NCI-H1105 treated with DMSO at 0.1 percent for 48 hours (cell line): ENCODE data around the gene SERPINA12.

ENCODE experiments used
- DNase-seq: peaks from one replicate; lab custom pipeline; 2025; lab: John Stamatoyannopoulos, UW

Gene SERPINA12

DNA sequence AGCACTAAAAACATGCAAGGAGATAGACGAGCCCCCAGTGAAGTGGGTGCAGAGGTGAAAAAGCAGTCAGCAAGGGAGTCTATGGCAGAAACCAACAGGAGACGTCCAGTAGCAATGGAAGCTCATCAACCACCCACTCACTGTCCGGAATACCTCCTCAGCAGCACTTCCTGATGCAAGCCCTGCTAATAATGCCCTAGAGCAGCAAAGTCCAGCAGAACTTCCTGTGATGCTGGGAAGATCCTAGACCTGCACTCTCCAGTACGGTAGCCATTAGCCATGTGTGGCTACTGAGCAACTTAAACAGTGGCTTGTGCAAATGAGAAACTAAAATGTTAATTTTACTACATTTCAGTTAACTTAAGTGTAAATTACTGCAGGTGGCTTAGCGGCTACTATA, 44.2 kb downstream of the SERPINA12 start:
- DNase-seq: no peak

DNA sequence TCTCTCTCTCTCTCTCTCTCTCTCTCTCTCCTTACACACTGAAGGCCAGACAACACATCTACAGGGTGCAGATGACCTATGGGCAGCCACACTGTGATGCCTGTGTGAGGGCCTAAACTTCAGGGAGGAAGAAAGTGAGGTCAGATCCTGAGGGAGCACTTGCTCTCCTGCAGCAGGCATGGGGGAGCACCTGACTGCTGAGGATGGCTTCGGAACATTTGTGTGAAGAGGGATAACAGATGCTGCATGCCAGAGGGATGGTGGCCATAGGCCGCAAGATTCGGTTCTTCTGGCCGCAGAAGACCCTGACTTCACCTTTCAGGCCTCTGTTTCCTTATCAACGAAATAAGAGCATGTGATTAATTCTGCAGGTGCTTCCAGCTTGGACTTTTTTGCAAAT, 45.0 kb downstream of the SERPINA12 start:
- DNase-seq: no peak

DNA sequence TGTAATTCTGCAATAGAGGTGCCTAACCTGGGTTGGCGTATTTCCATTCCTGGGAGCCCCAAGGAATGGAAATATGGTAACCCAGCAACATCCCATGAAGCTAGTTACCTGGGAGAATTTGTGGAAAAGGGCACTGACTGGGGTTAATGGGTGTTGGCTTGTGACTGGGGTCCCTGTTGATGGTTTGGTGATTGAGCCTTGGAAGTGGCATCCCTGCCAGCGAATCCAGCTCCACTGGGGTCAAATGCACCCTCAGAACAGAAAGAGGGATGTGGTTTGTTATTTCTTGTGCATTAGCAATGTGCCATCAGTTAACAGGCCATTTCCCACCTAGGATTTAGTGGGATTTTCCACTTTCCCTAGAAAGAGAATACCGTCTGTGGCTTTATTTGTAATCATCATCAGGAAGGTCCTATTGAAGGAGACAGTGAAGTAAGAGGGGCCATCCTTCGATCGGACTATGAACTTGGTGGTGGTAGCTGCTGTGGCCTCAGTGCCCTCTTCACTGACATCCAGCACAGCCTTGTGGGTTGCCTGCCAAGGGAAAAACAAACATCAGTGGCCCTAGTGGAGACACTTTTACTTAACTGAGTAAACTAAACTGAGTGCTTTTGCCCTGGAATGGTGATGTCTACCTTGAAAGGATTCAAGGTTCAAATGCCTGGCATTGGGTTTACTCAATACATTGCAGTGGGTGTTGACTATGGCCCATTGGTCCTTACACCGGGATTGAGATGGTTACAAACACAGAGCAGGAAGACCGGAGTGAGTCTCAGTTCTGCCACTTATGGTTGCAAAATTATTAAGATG, 46.3 kb downstream of the SERPINA12 start:
- no peak for DNase-seq

DNA sequence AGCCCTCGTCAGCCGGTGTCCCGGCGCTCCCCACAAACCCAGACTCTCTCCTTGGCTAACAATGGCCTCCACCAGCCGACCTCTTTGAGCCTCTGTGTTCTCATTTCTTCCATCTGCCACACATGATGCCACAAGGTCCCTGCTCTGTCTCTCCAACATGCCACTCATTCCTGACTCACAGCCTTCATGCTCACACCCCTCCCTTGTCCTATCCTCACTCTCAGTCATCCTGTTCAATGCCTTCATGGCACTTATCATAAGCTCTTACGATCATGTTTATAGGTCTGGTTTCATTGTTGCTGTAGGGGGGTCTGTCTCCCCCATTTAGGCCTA, 47.1 kb downstream of the SERPINA12 start:
- no peak for DNase-seq

DNA sequence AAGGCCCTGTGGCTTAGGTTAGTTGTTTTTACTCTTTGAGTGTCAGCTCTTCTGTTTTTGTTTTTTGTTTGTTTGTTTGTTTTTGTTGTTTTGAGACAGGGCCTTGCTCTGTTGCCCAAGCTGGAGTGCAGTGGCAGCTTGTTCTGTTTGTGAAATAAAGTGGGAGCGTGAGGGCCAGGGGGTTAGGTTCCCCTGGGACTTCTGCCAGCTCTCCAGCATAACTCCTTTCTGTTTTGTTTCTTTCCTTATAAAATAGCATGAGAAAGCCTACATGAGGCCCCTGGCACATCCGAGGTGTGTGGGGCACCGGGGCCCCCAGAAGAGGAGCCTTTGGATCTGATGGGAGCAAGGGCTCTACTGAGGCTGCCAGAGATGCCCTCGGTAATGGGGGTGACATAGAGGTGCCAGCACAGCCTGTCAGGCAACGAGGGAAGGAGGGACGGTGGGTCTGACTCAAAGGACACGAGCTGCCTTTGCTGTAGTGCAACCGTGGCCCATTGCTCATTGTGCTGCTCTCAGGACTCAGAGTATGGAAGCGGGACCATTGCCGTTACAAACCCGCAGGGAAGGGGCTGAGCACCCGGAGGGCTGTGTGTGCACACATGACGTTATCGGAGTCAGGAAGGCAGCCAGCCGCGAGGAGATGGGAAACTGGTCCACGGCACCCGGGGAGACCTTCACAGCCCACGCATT, 47.6 kb downstream of the SERPINA12 start:
- DNase-seq: no peak

DNA sequence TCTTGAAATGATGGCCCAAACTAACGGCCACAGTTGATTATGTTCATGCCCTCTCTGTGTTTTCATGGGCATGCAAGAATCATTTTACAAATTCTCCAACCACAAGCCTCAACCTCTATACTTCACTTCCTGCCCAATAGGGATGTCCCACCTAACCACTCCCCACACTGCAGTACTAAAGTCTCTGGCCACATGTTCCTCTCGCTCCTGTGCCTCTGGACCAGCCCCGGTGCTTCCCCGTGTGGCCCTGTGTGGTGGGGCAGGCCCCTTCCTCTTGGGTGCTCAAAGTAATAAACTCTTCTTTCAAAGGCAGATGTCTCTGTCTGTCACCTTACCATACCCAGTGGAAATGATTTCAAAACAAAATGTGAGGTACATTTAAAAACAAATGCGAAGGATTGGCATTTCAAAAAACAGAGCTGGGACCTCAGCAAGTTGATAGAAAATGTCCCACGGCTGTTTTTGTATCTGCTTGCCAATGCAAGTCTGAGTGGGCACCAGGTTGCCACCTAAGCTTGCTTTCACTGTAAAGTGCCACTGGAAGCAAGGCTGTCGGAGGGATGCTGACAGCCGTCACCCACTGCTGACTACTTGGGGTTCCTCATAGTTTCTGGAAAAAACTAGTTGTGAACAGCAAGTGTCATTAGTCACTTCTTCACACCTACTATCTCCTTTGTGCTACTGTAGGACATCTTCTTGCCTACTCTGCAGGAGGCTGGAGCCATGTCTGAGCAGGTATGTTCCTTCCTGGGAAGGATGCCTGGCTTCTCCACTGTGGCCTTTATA, 48.4 kb downstream of the SERPINA12 start:
- DNase-seq: no peak

DNA sequence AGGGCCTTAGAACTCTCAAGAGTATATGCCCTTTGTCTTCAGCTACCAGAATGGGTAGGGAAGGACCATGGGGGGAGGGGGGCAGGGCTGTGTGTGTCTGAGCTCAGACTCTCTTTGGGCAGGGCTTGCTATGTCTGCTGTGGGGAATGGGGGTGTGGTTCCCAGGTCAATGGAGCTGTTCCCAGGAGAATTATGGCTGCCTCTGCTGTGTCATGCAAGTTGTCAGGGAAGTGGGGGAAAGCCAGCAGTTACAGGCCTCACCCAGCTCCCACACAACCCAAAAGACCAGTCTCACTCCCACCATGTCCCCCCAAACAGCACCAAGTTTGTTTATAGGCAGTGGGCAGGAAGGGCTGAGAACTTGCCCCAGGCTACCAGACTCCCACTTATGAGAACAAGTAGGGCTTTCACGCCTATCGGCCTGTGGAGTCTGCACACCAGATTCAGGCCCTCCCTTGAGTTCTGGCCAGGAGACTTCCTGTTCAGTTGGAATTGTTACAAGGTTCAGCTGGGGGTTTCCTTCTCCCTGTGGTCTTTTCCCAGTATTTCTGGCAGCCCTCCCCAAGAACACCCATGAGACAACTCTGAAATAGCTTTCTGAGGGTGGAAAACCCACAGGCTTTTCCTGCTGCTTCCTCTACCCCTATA, 50.6 kb downstream of the SERPINA12 start:
- DNase-seq: no peak

DNA sequence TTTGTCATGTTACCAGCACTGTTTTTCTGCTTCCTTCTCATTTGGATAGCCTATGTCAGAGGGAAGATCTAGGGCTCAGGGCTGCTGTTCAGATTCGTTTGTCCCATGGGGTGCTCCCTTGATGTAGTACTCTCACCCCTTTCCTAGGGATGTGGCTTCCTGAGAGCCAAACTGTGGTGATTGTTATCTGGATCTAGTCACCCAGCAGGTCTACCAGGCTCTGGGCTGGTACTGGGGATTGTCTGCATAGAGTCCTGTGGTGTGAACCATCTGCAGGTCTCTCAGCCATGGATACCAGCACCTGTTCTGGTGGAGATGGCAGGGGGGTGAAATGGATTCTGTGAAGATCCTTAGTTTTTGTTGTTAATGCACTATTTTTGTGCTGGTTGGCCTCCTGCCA, 51.2 kb downstream of the SERPINA12 start:
- no peak for DNase-seq

DNA sequence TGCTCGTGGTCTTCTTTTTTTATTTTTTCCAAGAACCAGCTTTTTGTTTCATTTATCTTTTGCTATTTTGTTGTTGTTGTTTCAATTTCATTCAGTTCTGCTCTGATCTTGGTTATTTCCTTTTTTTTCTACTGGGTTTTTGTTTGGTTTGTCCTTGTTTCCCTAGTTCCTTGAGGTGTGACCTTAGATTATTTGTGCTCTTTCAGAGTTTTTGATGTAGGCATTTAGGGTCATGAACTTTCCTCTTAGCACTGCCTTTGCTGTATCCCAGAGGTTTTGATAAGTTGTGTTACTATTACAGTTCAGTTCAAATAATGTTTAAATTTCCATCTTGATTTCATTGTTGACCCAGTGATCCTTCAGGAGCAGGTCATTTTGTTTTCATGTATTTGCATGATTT, 53.3 kb downstream of the SERPINA12 start:
- no peak for DNase-seq

DNA sequence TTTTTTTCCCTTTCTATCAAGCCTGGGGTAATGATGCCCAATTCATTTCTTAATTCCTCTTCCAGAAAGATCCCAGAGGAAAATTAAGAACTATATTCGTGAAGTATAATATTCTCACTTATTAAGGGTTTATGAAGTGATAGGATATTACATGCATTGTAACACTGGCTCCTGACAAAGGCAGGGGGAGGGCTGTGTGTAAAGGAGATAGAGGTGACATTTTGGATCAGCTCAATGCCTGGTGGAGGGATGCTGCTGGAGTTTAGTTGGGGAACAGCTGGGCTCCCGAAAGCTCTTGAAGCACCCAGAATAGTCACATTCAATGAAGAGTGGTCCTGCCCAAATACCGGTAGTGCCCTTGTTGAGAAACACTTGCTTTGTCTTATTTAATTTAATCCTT, 57.4 kb downstream of the SERPINA12 start:
- no peak for DNase-seq

DNA sequence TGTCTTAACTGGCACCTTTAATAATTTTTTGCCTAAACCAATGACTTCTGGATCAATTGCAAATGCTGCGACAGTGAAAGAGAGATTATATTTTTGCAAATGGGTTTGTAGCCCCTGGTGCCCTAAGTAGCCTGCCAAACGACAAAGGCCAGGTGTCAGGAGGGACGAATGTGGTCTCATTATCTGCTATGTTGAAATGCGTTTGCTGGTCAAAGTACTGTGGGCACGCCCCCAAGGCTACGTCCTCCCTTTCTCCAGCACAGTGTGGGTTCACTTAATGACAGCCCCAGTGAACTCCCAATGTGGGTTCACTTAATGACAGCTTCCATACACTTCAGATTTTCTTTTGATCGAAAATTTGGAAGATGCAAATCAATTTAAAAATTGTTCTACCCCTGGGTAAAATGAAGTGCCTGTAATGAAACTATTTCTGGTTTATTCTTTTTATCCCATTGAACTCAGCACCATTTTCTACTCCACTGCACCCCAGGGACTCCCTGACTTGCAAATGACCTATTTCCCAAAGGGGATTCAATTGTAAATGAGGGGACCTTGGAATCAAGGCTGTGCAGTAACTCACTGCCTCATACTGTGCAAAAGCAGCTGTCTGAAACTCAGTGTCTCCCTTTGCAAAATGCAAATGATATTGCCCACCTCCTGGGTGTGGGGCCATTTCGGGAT, 58.0 kb downstream of the SERPINA12 start:
- DNase-seq: no peak

DNA sequence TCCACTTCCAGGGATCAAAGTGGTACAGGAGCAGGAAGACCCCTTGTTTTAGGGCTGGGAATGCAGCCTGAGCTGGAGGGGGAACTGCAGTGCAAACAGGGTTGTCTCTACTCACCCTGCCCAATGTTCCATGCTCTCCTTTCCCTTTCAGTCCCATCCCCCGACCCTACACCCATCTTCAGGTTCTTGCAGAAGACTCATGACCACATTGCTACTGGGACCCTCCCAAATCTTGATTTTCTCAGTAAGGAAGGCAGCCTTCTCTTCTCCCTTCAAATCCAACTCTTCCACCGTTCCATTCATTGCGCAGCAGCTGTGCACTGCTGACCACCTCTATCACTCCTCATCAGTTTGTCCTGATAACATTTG, 58.6 kb downstream of the SERPINA12 start:
- no peak for DNase-seq

DNA sequence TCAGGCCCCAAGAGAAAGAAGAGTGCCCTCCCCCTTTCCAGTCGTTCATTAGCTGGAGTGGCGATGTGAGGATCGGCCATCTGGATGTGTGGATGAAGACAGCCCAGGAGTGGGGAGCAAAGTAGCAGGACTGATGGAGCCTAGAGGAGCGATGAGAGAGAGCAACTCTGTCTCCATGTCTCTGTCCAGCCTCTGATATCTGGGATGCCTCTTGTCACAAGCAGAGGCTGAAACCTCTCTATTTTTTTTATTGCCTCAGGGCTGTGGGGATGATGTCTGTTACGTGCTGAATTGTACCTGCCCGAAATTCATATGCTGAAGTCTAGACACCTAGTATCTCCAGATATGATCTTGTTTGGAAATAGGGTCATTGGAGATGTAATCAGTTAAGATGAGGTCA, 59.3 kb downstream of the SERPINA12 start:
- no peak for DNase-seq

DNA sequence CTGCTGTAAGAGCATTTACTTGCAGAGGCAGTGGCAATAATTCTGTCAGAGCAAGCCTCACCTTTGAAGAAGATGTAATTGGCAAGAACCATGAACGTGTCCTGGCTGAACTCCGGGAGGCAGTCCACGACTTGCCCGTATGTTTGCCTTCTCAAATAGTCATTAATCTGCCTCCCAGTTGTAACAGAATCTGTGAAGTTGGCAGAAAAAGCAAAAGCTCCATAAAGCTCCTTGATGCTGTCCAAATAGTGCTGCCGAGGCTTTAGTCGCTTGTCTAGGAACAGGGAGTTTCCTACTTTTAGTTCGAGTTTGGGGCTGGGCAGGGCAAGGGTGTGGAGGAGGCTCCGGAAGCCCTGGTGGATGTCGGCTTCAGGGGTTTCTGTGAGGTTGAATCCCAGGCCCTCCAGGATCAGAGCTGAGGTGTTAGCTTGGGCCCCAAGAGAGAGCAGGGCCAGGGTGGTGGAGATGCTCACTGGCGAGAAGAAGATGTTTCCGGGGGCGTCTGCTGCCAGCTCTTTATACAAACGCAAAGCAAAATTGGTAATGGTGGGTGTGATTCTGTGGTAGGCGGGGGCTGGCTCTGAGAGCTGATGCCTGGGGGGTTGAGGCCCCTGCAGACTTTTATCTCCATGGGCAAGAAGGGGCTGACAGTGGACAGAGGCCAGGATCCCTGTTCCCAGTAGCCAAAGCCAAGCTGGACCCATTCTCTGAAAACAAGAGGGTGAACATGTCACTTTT, 61.0 kb downstream of the SERPINA12 start:
- DNase-seq: peak; percentile 84

DNA sequence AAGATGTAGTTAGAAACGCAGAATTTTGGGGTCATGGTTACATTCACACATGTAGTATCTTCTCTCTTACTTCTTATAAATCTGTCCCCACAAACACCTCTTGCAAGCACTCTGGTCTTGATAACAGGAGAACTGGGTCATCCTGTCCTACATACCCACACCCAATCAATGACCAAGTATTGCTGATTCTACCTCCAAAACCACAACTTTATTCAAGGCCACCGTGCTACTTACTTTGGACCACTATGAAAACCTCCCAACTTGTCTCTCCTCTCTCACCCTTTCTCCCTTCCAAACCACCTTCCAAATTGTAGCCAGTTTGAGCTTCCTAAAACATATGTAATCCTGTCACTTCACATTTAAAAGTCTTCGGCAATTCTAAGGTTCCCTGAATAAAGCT, 62.1 kb downstream of the SERPINA12 start:
- no peak for DNase-seq

DNA sequence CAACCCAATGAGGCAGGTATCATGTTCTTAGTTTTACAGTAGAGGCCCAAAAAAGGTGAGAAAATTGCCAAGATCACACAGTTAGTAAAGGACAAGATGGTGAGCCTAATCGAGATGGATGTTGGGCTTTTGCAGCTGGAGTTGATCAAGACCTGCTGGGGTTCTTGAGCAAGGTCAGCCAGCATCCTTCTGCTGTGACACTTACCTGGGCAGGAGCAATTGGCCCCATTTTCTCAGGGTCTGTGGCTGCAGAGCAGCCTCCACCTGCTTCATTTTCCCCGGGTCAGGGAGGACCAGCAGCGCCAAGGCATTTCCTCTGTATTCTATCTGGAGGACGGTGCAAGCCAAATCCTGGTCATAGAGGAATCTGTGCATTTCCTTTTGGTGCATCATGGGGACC, 63.1 kb downstream of the SERPINA12 start:
- no peak for DNase-seq

DNA sequence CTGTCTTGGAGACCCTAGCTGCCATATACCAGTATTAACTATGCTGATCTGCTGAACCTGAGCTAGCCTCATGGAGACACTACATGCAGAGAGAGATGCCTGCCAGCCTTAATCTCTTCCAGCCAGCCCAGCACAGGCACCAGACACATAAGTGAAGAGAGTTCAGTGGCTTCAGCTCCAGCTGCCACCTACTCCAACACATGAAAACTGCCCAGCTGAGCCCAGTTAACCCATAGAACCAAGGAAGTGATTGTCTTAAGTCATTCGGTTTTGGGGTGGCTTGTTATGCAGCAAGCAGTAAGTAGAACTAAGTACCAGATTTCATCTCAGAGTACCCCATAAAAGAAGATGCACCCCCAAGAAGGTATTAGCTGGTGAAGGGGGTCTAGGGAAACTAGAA, 64.3 kb downstream of the SERPINA12 start:
- no peak for DNase-seq

DNA sequence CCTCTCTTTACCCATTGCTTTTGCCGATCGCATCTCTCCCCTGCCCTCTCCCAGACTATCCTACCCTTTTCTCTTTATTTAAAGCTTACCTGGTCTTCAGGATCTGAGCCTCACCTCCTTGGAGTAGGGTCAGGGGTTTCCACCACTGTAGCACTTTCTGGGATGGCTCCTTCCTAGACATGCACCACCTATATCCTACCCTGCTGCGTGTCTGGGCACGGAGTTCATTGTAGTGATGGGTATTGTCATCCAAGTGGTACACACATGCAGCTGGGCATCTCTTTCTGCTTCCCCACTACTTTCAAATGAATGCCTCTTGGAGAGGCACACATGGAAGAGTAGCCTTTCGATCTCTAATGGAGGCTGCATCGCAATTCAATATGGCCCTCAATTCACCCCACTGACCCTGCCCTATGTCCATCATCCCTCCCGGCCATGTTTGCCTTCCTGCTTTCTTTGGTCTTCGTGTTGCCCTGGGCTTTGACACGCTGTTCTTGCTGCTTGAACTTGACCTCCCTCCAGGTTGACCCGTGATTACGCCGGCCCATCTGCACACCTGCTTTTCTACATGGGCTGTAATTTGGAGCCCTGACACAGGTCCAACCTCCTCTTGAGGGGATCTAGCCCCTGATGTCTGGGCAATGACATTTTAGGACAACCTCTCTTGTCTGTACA, 67.6 kb downstream of the SERPINA12 start:
- DNase-seq: no peak

DNA sequence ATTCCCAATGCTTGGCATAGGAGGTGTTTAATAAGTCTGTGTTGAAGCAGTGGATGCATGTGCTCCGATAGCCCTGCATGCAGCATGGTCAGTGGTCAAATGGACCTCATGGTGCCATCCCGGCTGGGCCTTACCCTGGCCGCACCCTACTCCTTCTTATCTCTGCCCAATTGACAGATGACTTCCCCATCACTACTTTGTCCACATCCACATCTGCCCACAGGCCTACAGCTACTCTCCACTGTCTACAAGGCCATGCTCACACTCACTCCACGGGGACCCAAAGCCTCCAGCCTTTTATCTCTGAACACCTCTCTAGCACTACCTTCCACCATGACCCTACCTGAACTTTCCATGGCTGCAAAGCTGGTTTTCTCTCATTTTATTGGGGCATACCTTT, 68.1 kb downstream of the SERPINA12 start:
- DNase-seq: no peak

DNA sequence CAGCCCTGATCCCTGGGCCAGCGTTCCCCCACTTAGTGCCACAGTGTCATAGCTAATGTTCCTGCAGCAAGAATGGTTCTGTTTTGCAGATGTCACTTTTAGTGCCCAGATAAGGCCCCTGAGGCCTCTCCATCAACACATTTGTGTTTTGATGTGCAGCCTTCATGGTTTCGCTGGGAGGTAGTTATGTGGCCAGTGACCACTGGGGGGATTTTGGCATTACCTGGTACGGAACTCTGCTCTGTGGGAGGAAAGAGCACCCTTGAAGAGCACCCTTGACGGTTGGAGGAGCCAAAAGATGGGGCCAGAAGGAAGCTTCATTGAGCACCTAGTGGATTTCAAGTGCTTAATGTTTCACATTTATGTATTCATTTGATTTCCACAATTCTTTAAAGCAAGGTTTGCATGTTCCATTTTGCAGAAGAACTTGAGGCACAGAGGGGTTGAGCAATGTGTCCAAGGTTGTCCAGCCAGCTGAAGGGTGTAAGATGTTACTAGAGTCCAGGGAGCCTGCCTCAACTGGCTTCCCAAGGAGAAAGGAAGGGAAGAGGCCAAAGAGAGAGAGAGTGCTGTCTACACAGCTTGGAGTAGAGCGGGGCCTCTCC, 69.7 kb downstream of the SERPINA12 start:
- DNase-seq: no peak
